Ishikawa (cell line): ENCODE measurements around the gene CAMK2D.

Source experiments
- CEBPB ChIP-seq: IDR thresholded peaks from 2 replicates; pipeline ENCODE4 v1.6.1; 2012
- CREB1 ChIP-seq: IDR thresholded peaks from 2 replicates; pipeline ENCODE4 v1.6.1; 2012; ENCODE audit warnings: low read depth
- EP300 ChIP-seq: IDR thresholded peaks from 2 replicates; pipeline ENCODE4 v1.6.1; 2012; ENCODE audit warnings: borderline replicate concordance
- FOXM1 ChIP-seq: IDR thresholded peaks from 2 replicates; pipeline ENCODE4 v1.6.1; 2012; ENCODE audit warnings: low read depth, borderline replicate concordance
- MAX ChIP-seq: IDR thresholded peaks from 2 replicates; pipeline ENCODE4 v1.6.1; 2012
- NFIC ChIP-seq: IDR thresholded peaks from 2 replicates; pipeline ENCODE4 v1.6.1; 2012
- RAD21 ChIP-seq: IDR thresholded peaks from 2 replicates; pipeline ENCODE4 v1.6.1; 2012; ENCODE audit warnings: low read depth
- REST ChIP-seq: IDR thresholded peaks from 2 replicates; pipeline ENCODE4 v1.6.1; 2012; ENCODE audit warnings: low read depth, mild to moderate bottlenecking
- TAF1 ChIP-seq: IDR thresholded peaks from 2 replicates; pipeline ENCODE4 v1.6.1; 2012; ENCODE audit warnings: low read depth, mild to moderate bottlenecking
- TCF12 ChIP-seq: IDR thresholded peaks from 2 replicates; pipeline ENCODE4 v1.6.1; 2012; ENCODE audit warnings: low read depth
- TEAD4 ChIP-seq: IDR thresholded peaks from 2 replicates; pipeline ENCODE4 v1.6.1; 2012
- USF1 ChIP-seq: IDR thresholded peaks from 2 replicates; pipeline ENCODE4 v1.6.1; 2012
- YY1 ChIP-seq: IDR thresholded peaks from 2 replicates; pipeline ENCODE4 v1.6.1; 2012; ENCODE audit warnings: low read depth
- ZBTB7A ChIP-seq: IDR thresholded peaks from 2 replicates; pipeline ENCODE4 v1.6.1; 2012; ENCODE audit warnings: low read depth

Gene CAMK2D

GRCh38 chr4:113559947-113560346 is 201.6 kb downstream of the CAMK2D start:
- TF ChIP-seq YY1: no peak
- TF ChIP-seq RAD21: no peak
- TF ChIP-seq NFIC: no peak
- no peak for TF ChIP-seq REST
- TF ChIP-seq EP300: no peak
- TF ChIP-seq USF1: no peak
- TF ChIP-seq FOXM1: no peak
- no peak for TF ChIP-seq TAF1
- no peak for TF ChIP-seq CEBPB
- no peak for TF ChIP-seq MAX
- TF ChIP-seq TCF12: no peak

- no peak for TF ChIP-seq EP300
These were observed 205.0 kb downstream of the CAMK2D start for GRCh38 chr4:113556382-113557134.

- no peak for TF ChIP-seq CREB1
- no peak for TF ChIP-seq NFIC
- TF ChIP-seq ZBTB7A: no peak
- no peak for TF ChIP-seq FOXM1
- no peak for TF ChIP-seq TAF1
- no peak for TF ChIP-seq TEAD4
- TF ChIP-seq YY1: no peak
- TF ChIP-seq USF1: no peak
- no peak for TF ChIP-seq RAD21
- no peak for TF ChIP-seq MAX
- TF ChIP-seq REST: no peak
- TF ChIP-seq CEBPB: no peak
These were observed 205.7 kb downstream of the CAMK2D start for GRCh38 chr4:113555868-113556267.

- TF ChIP-seq REST (no peak), YY1 (no peak)
These were observed 208.5 kb downstream of the CAMK2D start for GRCh38 chr4:113553082-113553481.

- no peak for TF ChIP-seq USF1
- peak; percentile 14; the same call in 1 of the 2 replicates for TF ChIP-seq NFIC
These were observed 211.0 kb downstream of the CAMK2D start for GRCh38 chr4:113550510-113550909.
